Measurements from ENCODE around the gene MAP3K12.
"Not testable (repeated sequence)": the region's sequence is repeated elsewhere in the genome, so short reads cannot be mapped to it uniquely, and the experiment has no call there.

MAP3K12 gene

GRCh38 chr12:53499266-53500141, at the start of gene MAP3K12:
Gene MAP3K12, minus strand, starts transcription at chr12:53499458. Its CDS starts 12,067 bp downstream, at chr12:53487391.
- CTCF ChIA-PET: interaction anchor here (1.0 kb wide), 1 partner anchor 179 kb away, joined by 4 read pairs; no protein-coding TSS in a partner anchor
- TF ChIP-seq L3MBTL2 (conservative IDR thresholded peaks at IDR 0.05) (no peak), FOXM1 (IDR thresholded peaks at IDR 0.05; ENCODE audit: borderline replicate concordance) (no peak), SUZ12 (IDR thresholded peaks at IDR 0.05) (no peak), ZNF384 (IDR thresholded peaks at IDR 0.05) (no peak), FOXA1 (IDR thresholded peaks at IDR 0.05) (no peak), ELF4 (IDR thresholded peaks at IDR 0.05) (no peak), CTBP1 (IDR thresholded peaks at IDR 0.05; ENCODE audit: borderline replicate concordance) (no peak), SP1 (IDR thresholded peaks at IDR 0.05) (no peak), FOXK2 (IDR thresholded peaks at IDR 0.05) (no peak), NFRKB (IDR thresholded peaks at IDR 0.05) (no peak)
- no peak for DNase-seq (ENCODE audit: extremely low spot score)
- POLR2A ChIA-PET: interaction anchor here (0.6 to 5.8 kb wide), 3 partner anchors 10 to 177 kb away, joined by 4 to 81 read pairs (median 4); partner anchors contain the start of gene AAAS

- POLR2A ChIA-PET; DNase-seq (ENCODE audit: extremely low spot score); CTCF ChIA-PET: not testable (repeated sequence)
These were observed 49.1 kb upstream of the MAP3K12 start for GRCh38 chr12:53548354-53548753.

- ChIA-PET POLR2A (interaction anchor here (1.0 to 1.8 kb wide), 5 partner anchors 18 to 134 kb away, joined by 3 to 15 read pairs (median 3); partner anchors contain the start of gene ATP5MC2), CTCF (interaction anchor here (0.6 to 1.8 kb wide), 8 partner anchors 10 to 1023 kb away, joined by 4 to 9 read pairs (median 5); partner anchors contain the start of genes ATP5MC2 and KRT5)
- TF ChIP-seq LEF1 (IDR thresholded peaks at IDR 0.05; ENCODE audit: borderline replicate concordance) (no peak), FOXK2 (IDR thresholded peaks at IDR 0.05) (no peak), L3MBTL2 (conservative IDR thresholded peaks at IDR 0.05) (no peak), FOXM1 (IDR thresholded peaks at IDR 0.05; ENCODE audit: borderline replicate concordance) (no peak), CTBP1 (IDR thresholded peaks at IDR 0.05; ENCODE audit: borderline replicate concordance) (no peak), ELF4 (IDR thresholded peaks at IDR 0.05) (no peak), TARDBP (IDR thresholded peaks at IDR 0.05) (no peak), ARNT (IDR thresholded peaks at IDR 0.05) (no peak), ZNF384 (IDR thresholded peaks at IDR 0.05) (no peak)
- peak; percentile 72 for DNase-seq (ENCODE audit: extremely low spot score)
These were observed 44.3 kb upstream of the MAP3K12 start for GRCh38 chr12:53543539-53543938.

GRCh38 chr12:53539526-53539925, 40.3 kb upstream of the MAP3K12 start:
- ChIA-PET CTCF (interaction anchor here (0.9 kb wide), 1 partner anchor 136 kb away, joined by 3 read pairs; the partner anchor contains the start of gene ATP5MC2), POLR2A (interaction anchor here (1.0 to 1.5 kb wide), 2 partner anchors 136 to 138 kb away, joined by 4 to 13 read pairs; partner anchors contain the start of gene ATP5MC2)
- DNase-seq (ENCODE audit: extremely low spot score): no peak
- no peak for TF ChIP-seq PKNOX1 (IDR thresholded peaks at IDR 0.05)
- TF ChIP-seq TARDBP (IDR thresholded peaks at IDR 0.05): no peak
- no peak for TF ChIP-seq L3MBTL2 (conservative IDR thresholded peaks at IDR 0.05)
- TF ChIP-seq LEF1 (IDR thresholded peaks at IDR 0.05; ENCODE audit: borderline replicate concordance): no peak
- no peak for TF ChIP-seq SP1 (IDR thresholded peaks at IDR 0.05)
- no peak for TF ChIP-seq FOXA1 (IDR thresholded peaks at IDR 0.05)
- TF ChIP-seq FOXK2 (IDR thresholded peaks at IDR 0.05): no peak
- TF ChIP-seq SUZ12 (IDR thresholded peaks at IDR 0.05): no peak
- TF ChIP-seq ARNT (IDR thresholded peaks at IDR 0.05): no peak
- no peak for TF ChIP-seq HDGF (IDR thresholded peaks at IDR 0.05; ENCODE audit: borderline replicate concordance)
- no peak for TF ChIP-seq FOXM1 (IDR thresholded peaks at IDR 0.05; ENCODE audit: borderline replicate concordance)
- no peak for TF ChIP-seq CTBP1 (IDR thresholded peaks at IDR 0.05; ENCODE audit: borderline replicate concordance)
- TF ChIP-seq ELF4 (IDR thresholded peaks at IDR 0.05): no peak

GRCh38 chr12:53538209-53538689, 39.0 kb upstream of the MAP3K12 start:
- DNase-seq (ENCODE audit: extremely low spot score): no peak
- TF ChIP-seq SUZ12 (IDR thresholded peaks at IDR 0.05) (no peak), FOXK2 (IDR thresholded peaks at IDR 0.05) (no peak), NFRKB (IDR thresholded peaks at IDR 0.05) (no peak), SP1 (IDR thresholded peaks at IDR 0.05) (no peak), TARDBP (IDR thresholded peaks at IDR 0.05) (no peak), LEF1 (IDR thresholded peaks at IDR 0.05; ENCODE audit: borderline replicate concordance) (no peak), ELF4 (IDR thresholded peaks at IDR 0.05) (no peak), L3MBTL2 (conservative IDR thresholded peaks at IDR 0.05) (no peak), ARNT (IDR thresholded peaks at IDR 0.05) (no peak), ZNF384 (IDR thresholded peaks at IDR 0.05) (no peak)
- ChIA-PET CTCF (no interaction called here), POLR2A (interaction anchor here (1.2 to 1.5 kb wide), 2 partner anchors 37 to 137 kb away, joined by 4 to 13 read pairs; partner anchors contain the start of genes ATP5MC2 and TARBP2)

GRCh38 chr12:53536962-53537361, 37.7 kb upstream of the MAP3K12 start:
- CTCF ChIA-PET: no interaction called here

More at GRCh38 chr12:53536962-53537361, 37.7 kb upstream of the MAP3K12 start:
- no peak for DNase-seq (ENCODE audit: extremely low spot score)
- no peak for TF ChIP-seq ARNT (IDR thresholded peaks at IDR 0.05)
- TF ChIP-seq FOXA1 (IDR thresholded peaks at IDR 0.05): no peak
- TF ChIP-seq ELF4 (IDR thresholded peaks at IDR 0.05): no peak
- TF ChIP-seq PKNOX1 (IDR thresholded peaks at IDR 0.05): no peak
- TF ChIP-seq SP1 (IDR thresholded peaks at IDR 0.05): no peak
- TF ChIP-seq NFRKB (IDR thresholded peaks at IDR 0.05): no peak
- no peak for TF ChIP-seq L3MBTL2 (conservative IDR thresholded peaks at IDR 0.05)
- no peak for TF ChIP-seq ZNF384 (IDR thresholded peaks at IDR 0.05)
- no peak for TF ChIP-seq SUZ12 (IDR thresholded peaks at IDR 0.05)
- TF ChIP-seq FOXM1 (IDR thresholded peaks at IDR 0.05; ENCODE audit: borderline replicate concordance): no peak
- TF ChIP-seq HDGF (IDR thresholded peaks at IDR 0.05; ENCODE audit: borderline replicate concordance): no peak
- TF ChIP-seq BHLHE40 (IDR thresholded peaks at IDR 0.05; ENCODE audit: borderline replicate concordance): no peak
- no peak for TF ChIP-seq TARDBP (IDR thresholded peaks at IDR 0.05)
- POLR2A ChIA-PET: no interaction called here
